NOMO-1 treated with dmso at 0.1 percent for 144 hours (cell line): ENCODE results near the gene RBKS.

Experiments
- DNase-seq: peaks from one replicate; lab custom pipeline; 2025; ENCODE audit not compliant: unreplicated experiment; lab: John Stamatoyannopoulos, UW

Gene RBKS

GRCh38 chr2:27803046-27803445 is 87.1 kb downstream of the RBKS start:
- peak; percentile 32 for DNase-seq

GRCh38 chr2:27802547-27802946 is 87.6 kb downstream of the RBKS start:
- DNase-seq: no peak

- DNase-seq: no peak
Observed at GRCh38 chr2:27800856-27801255, 89.3 kb downstream of the RBKS start.

GRCh38 chr2:27799646-27800010 is 90.6 kb downstream of the RBKS start:
- no peak for DNase-seq

GRCh38 chr2:27798948-27799645 is 91.1 kb downstream of the RBKS start:
- no peak for DNase-seq

GRCh38 chr2:27798486-27798885 is 91.7 kb downstream of the RBKS start:
- no peak for DNase-seq

GRCh38 chr2:27797841-27798240 is 92.3 kb downstream of the RBKS start:
- DNase-seq: no peak

GRCh38 chr2:27796791-27797765 is 93.1 kb downstream of the RBKS start:
- DNase-seq: peak; percentile 66

GRCh38 chr2:27795868-27796277 is 94.3 kb downstream of the RBKS start:
- no peak for DNase-seq

GRCh38 chr2:27795093-27795834 is 94.9 kb downstream of the RBKS start:
- DNase-seq: no peak

GRCh38 chr2:27792759-27793158 is 97.4 kb downstream of the RBKS start:
- DNase-seq: peak; percentile 28

GRCh38 chr2:27790796-27791195 is 99.4 kb downstream of the RBKS start:
- DNase-seq: no peak

GRCh38 chr2:27782701-27783100 is 107.5 kb downstream of the RBKS start:
- DNase-seq: no peak

- no peak for DNase-seq
Observed at GRCh38 chr2:27781496-27781895, 108.7 kb downstream of the RBKS start.

GRCh38 chr2:27779417-27780055 is 110.7 kb downstream of the RBKS start:
- DNase-seq: no peak

GRCh38 chr2:27776696-27777095 is 113.5 kb downstream of the RBKS start:
- no peak for DNase-seq

- no peak for DNase-seq
Observed at GRCh38 chr2:27776097-27776496, 114.1 kb downstream of the RBKS start.

- DNase-seq: no peak
Observed at GRCh38 chr2:27773959-27774358, 116.2 kb downstream of the RBKS start.

GRCh38 chr2:27772804-27773203 is 117.4 kb downstream of the RBKS start:
- no peak for DNase-seq

GRCh38 chr2:27771548-27772335 is 118.4 kb downstream of the RBKS start, which contains the start of gene MRPL33:
MRPL33 (plus strand) TSS chr2:27771719; CDS start chr2:27771778, 59 bp downstream.
- peak; percentile 91 for DNase-seq
